D341Med (cell line): Measurements from ENCODE around the gene PRR5L.

Experiments
- DNase-seq: peaks from one replicate; pipeline ENCODE4 v3.0.0; 2012; ENCODE audit warnings: low spot score

Gene PRR5L

GRCh38 chr11:36436589-36436988, 140.5 kb downstream of the PRR5L start:
- no peak for DNase-seq

GRCh38 chr11:36437413-36437812, 141.3 kb downstream of the PRR5L start:
- no peak for DNase-seq

GRCh38 chr11:36438126-36438525, 142.0 kb downstream of the PRR5L start:
- DNase-seq: no peak

- DNase-seq: no peak
Measured at GRCh38 chr11:36441610-36442208, 145.6 kb downstream of the PRR5L start.

GRCh38 chr11:36443661-36444060, 147.6 kb downstream of the PRR5L start:
- DNase-seq: no peak

- DNase-seq: no peak
Measured at GRCh38 chr11:36446135-36446534, 150.0 kb downstream of the PRR5L start.

- no peak for DNase-seq
Measured at GRCh38 chr11:36447514-36447913, 151.4 kb downstream of the PRR5L start.

GRCh38 chr11:36447947-36448346, 151.9 kb downstream of the PRR5L start:
- no peak for DNase-seq

GRCh38 chr11:36449561-36450096, 153.5 kb downstream of the PRR5L start:
- DNase-seq: no peak

- no peak for DNase-seq
Measured at GRCh38 chr11:36450110-36450572, 154.1 kb downstream of the PRR5L start.

GRCh38 chr11:36451045-36451444, 155.0 kb downstream of the PRR5L start:
- no peak for DNase-seq

- no peak for DNase-seq
Measured at GRCh38 chr11:36451681-36452080, 155.6 kb downstream of the PRR5L start.

GRCh38 chr11:36452236-36452940, 156.3 kb downstream of the PRR5L start:
- no peak for DNase-seq

GRCh38 chr11:36452961-36453360, 156.9 kb downstream of the PRR5L start:
- DNase-seq: no peak

GRCh38 chr11:36453678-36454077, 157.6 kb downstream of the PRR5L start:
- DNase-seq: no peak

GRCh38 chr11:36454551-36454940, 158.5 kb downstream of the PRR5L start:
- DNase-seq: no peak

- peak; percentile 39 for DNase-seq
Measured at GRCh38 chr11:36454941-36455631, 159.0 kb downstream of the PRR5L start.

GRCh38 chr11:36455658-36456111, 159.6 kb downstream of the PRR5L start:
- DNase-seq: no peak

- no peak for DNase-seq
Measured at GRCh38 chr11:36456156-36456555, 160.1 kb downstream of the PRR5L start.

GRCh38 chr11:36458129-36458915, 162.2 kb downstream of the PRR5L start:
- DNase-seq: no peak

- DNase-seq: no peak
Measured at GRCh38 chr11:36459046-36459445, 163.0 kb downstream of the PRR5L start.

- no peak for DNase-seq
Measured at GRCh38 chr11:36460220-36460619, 164.1 kb downstream of the PRR5L start.
